HepG2 (cell line): ENCODE measurements around the gene TACC2. TPM values are rescaled to one million over a fixed set of nuclear protein-coding genes. Genes with fewer than 3 reads are reported as not detected.

Experiments
- CCDC6 ChIP-seq: sonication (generic); formaldehyde crosslinking; IDR thresholded peaks from 2 replicates; pipeline ENCODE4 v1.8.1; 2022; ENCODE audit warnings: mild to moderate bottlenecking, missing genetic modification reagents, moderate library complexity
- FLYWCH1 ChIP-seq: sonication (generic); formaldehyde crosslinking; IDR thresholded peaks from 2 replicates; pipeline ENCODE4 v1.8.1; 2023; ENCODE audit warnings: mild to moderate bottlenecking, missing genetic modification reagents
- GATAD1 ChIP-seq: IDR thresholded peaks from 2 replicates; pipeline ENCODE4 v1.6.1; 2016; ENCODE audit warnings: missing genetic modification reagents, missing compliant biosample characterization
- HIVEP1 ChIP-seq: sonication (generic); formaldehyde crosslinking; IDR thresholded peaks from 2 replicates; pipeline ENCODE4 v1.4.0; 2020; ENCODE audit warnings: mild to moderate bottlenecking, missing genetic modification reagents
- NR2F6 ChIP-seq, 2 experiments: IDR thresholded peaks; 2 replicates each; pipeline ENCODE4 v1.6.1; 2016; ENCODE audit warnings: antibody characterized with exemption in 1 of 2, mild to moderate bottlenecking in 1 of 2
- PHF21A ChIP-seq: sonication (generic); formaldehyde crosslinking; IDR thresholded peaks from 2 replicates; pipeline ENCODE4 v1.5.0; 2020; ENCODE audit warnings: mild to moderate bottlenecking, missing genetic modification reagents
- U2AF1 ChIP-seq: fragments of 200-400 bp; formaldehyde crosslinking; optimal IDR thresholded peaks from 2 replicates; pipeline ENCODE3; 2017; ENCODE audit warnings: mild to moderate bottlenecking, low read depth, low read length
- ZBTB8A ChIP-seq: sonication (generic); formaldehyde crosslinking; IDR thresholded peaks from 2 replicates; pipeline ENCODE4 v1.4.0; 2020; ENCODE audit warnings: mild to moderate bottlenecking, low read depth, missing genetic modification reagents, borderline replicate concordance
- ZC3H13 ChIP-seq: sonication (generic); formaldehyde crosslinking; IDR thresholded peaks from 2 replicates; pipeline ENCODE4 v1.8.1; 2023; ENCODE audit warnings: mild to moderate bottlenecking, missing genetic modification reagents, moderate library complexity
- ZNF367 ChIP-seq: sonication (generic); formaldehyde crosslinking; IDR thresholded peaks from 2 replicates; pipeline ENCODE4 v1.4.0; 2020; ENCODE audit warnings: missing genetic modification reagents, borderline replicate concordance
- ZNF543 ChIP-seq: sonication (generic); formaldehyde crosslinking; IDR thresholded peaks from 2 replicates; pipeline ENCODE4 v1.4.0; 2020; ENCODE audit warnings: mild to moderate bottlenecking, missing genetic modification reagents
- ZNF782 ChIP-seq: sonication (generic); formaldehyde crosslinking; IDR thresholded peaks from 2 replicates; pipeline ENCODE4 v1.4.0; 2020; ENCODE audit warnings: missing genetic modification reagents, mild to moderate bottlenecking, borderline replicate concordance
- ZNF841 ChIP-seq: sonication (generic); formaldehyde crosslinking; IDR thresholded peaks from 2 replicates; pipeline ENCODE4 v1.8.1; 2023; ENCODE audit warnings: missing genetic modification reagents, borderline replicate concordance
- polyA plus RNA-seq, 8 experiments: library from polyadenylated mRNA; depleted of rRNA in 3 of 8; stranded (reverse) in 7 of 8; unstranded in 1 of 8; fragments of >200 nt; fragmentation: Illumina TruSeq in 4 of 8; extraction: Trizol in 4 of 8; gene quantifications; 2 replicates each; pipeline versions ENCODE4 v1.2.1 to v1.2.3, GENCODE V29; 2011 to 2016; ENCODE audit warnings: low read depth in 4 of 8, missing spikeins in 1 of 8, mixed read lengths in 1 of 8; ENCODE audit not compliant: insufficient read depth in 1 of 8
- total RNA-seq, 5 experiments: library from RNA; depleted of rRNA; stranded (reverse); fragments of >200 nt; fragmentation: Illumina TruSeq; extraction: Trizol; gene quantifications; 2 replicates each; pipeline ENCODE4 v1.2.3, GENCODE V29; 2016; ENCODE audit warnings: low read depth in 1 of 5
- TF ChIP-seq, protein P1 (sequence below): fragments of 450-650 bp; IDR thresholded peaks from 2 replicates; pipeline ENCODE4 v1.6.1; 2016
- TF ChIP-seq, protein P2 (sequence below): sonication (generic); formaldehyde crosslinking; IDR thresholded peaks from 2 replicates; pipeline ENCODE4 v1.4.0; 2020; ENCODE audit warnings: missing genetic modification reagents
- TF ChIP-seq, protein P3 (sequence below): sonication (generic); formaldehyde crosslinking; IDR thresholded peaks from 2 replicates; pipeline ENCODE4 v1.5.0; 2020; ENCODE audit warnings: mild to moderate bottlenecking, missing genetic modification reagents, moderate library complexity
- TF ChIP-seq, protein P4 (sequence below): sonication (generic); formaldehyde crosslinking; IDR thresholded peaks from 2 replicates; pipeline ENCODE4 v1.4.0; 2020; ENCODE audit warnings: mild to moderate bottlenecking, low read depth, missing genetic modification reagents
- TF ChIP-seq, protein P5 (sequence below): sonication (generic); formaldehyde crosslinking; IDR thresholded peaks from 2 replicates; pipeline ENCODE4 v1.5.1; 2020; ENCODE audit warnings: mild to moderate bottlenecking, missing genetic modification reagents, moderate library complexity

Gene TACC2
- total and polyA plus RNA-seq, 2 of the 13 experiments (the other 11 are each of a cell fraction or from before 2014, with no cell fraction given), result 11.8 to 16.0 TPM

DNA sequence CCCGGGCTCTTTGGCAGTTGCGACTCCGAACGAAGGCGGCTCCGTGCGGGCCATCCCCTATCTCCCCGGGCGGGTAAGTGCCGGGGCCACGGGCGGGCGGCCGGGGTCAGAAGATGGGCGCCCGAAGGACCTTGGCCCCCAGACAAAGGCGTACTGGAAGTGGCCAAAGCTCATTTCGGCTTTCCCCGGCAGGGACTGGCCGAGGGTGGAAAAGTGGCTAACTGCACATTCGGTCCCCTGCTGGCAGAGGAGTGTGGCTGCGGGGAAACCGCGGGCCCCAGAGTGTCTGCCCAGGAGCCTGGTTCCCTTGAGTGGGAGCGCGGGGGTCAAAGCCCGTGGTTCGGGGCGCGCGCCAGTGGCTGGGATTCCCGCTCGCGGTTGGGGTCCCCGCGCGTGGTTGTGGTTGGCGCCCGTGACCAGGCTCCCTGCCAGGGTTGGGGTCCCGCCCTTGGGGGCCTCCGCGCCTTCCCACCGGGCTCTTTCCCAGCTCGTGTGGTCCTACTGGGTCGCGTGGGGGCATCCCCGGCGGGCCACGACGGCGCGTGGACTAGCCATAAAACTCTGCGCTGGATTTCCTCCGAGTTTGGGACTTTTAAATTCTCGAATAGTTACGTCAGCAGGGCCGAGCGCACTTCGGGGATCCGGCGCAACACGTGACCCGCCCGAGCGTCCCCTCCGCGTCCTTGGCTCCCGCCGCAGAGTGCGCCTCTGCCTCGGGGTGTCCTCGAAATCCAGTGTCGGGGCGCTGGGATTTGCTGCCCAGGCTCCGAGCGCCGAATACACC, 124.4 kb downstream of the TACC2 start (continued):
- TF ChIP-seq ZNF841 (CRISPR knock-in tag) (peak; percentile 67; the same call in 1 of the 2 replicates), GATAD1 (CRISPR knock-in tag) (peak; percentile 29), PHF21A (CRISPR knock-in tag) (peak; percentile 88), ZBTB8A (CRISPR knock-in tag) (peak; percentile 45; the same call in 1 of the 2 replicates), FLYWCH1 (CRISPR knock-in tag) (no peak), ZNF543 (CRISPR knock-in tag) (peak; percentile 92), ZNF782 (CRISPR knock-in tag) (peak; percentile 22; the same call in 1 of the 2 replicates), U2AF1 (peak; percentile 70), CCDC6 (CRISPR knock-in tag) (peak; percentile 55), ZC3H13 (peak; percentile 80; the same call in 1 of the 2 replicates), ZNF367 (CRISPR knock-in tag) (peak; percentile 81; the same call in 1 of the 2 replicates), NR2F6 (IDR thresholded peaks at IDR 0.05) (peak; percentile 19; the same call in 1 of the 2 replicates), NR2F6 (CRISPR knock-in tag; IDR thresholded peaks at IDR 0.05) (peak; percentile 42; the same call in 1 of the 2 replicates), HIVEP1 (CRISPR knock-in tag) (peak; percentile 81)
- TF ChIP-seq, protein P1, sequence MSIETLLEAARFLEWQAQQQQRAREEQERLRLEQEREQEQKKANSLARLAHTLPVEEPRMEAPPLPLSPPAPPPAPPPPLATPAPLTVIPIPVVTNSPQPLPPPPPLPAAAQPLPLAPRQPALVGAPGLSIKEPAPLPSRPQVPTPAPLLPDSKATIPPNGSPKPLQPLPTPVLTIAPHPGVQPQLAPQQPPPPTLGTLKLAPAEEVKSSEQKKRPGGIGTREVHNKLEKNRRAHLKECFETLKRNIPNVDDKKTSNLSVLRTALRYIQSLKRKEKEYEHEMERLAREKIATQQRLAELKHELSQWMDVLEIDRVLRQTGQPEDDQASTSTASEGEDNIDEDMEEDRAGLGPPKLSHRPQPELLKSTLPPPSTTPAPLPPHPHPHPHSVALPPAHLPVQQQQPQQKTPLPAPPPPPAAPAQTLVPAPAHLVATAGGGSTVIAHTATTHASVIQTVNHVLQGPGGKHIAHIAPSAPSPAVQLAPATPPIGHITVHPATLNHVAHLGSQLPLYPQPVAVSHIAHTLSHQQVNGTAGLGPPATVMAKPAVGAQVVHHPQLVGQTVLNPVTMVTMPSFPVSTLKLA, result no peak
- TF ChIP-seq, protein P2, sequence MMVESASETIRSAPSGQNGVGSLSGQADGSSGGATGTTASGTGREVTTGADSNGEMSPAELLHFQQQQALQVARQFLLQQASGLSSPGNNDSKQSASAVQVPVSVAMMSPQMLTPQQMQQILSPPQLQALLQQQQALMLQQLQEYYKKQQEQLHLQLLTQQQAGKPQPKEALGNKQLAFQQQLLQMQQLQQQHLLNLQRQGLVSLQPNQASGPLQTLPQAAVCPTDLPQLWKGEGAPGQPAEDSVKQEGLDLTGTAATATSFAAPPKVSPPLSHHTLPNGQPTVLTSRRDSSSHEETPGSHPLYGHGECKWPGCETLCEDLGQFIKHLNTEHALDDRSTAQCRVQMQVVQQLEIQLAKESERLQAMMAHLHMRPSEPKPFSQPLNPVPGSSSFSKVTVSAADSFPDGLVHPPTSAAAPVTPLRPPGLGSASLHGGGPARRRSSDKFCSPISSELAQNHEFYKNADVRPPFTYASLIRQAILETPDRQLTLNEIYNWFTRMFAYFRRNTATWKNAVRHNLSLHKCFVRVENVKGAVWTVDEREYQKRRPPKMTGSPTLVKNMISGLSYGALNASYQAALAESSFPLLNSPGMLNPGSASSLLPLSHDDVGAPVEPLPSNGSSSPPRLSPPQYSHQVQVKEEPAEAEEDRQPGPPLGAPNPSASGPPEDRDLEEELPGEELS (CRISPR knock-in tag), result 0 out of 2 replicates have a peak, but pooled peaks have one; percentile 10
- TF ChIP-seq, protein P3, sequence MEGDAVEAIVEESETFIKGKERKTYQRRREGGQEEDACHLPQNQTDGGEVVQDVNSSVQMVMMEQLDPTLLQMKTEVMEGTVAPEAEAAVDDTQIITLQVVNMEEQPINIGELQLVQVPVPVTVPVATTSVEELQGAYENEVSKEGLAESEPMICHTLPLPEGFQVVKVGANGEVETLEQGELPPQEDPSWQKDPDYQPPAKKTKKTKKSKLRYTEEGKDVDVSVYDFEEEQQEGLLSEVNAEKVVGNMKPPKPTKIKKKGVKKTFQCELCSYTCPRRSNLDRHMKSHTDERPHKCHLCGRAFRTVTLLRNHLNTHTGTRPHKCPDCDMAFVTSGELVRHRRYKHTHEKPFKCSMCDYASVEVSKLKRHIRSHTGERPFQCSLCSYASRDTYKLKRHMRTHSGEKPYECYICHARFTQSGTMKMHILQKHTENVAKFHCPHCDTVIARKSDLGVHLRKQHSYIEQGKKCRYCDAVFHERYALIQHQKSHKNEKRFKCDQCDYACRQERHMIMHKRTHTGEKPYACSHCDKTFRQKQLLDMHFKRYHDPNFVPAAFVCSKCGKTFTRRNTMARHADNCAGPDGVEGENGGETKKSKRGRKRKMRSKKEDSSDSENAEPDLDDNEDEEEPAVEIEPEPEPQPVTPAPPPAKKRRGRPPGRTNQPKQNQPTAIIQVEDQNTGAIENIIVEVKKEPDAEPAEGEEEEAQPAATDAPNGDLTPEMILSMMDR, result peak; percentile 68
- TF ChIP-seq, protein P4, sequence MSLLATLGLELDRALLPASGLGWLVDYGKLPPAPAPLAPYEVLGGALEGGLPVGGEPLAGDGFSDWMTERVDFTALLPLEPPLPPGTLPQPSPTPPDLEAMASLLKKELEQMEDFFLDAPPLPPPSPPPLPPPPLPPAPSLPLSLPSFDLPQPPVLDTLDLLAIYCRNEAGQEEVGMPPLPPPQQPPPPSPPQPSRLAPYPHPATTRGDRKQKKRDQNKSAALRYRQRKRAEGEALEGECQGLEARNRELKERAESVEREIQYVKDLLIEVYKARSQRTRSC (CRISPR knock-in tag), result no peak
- TF ChIP-seq, protein P5, sequence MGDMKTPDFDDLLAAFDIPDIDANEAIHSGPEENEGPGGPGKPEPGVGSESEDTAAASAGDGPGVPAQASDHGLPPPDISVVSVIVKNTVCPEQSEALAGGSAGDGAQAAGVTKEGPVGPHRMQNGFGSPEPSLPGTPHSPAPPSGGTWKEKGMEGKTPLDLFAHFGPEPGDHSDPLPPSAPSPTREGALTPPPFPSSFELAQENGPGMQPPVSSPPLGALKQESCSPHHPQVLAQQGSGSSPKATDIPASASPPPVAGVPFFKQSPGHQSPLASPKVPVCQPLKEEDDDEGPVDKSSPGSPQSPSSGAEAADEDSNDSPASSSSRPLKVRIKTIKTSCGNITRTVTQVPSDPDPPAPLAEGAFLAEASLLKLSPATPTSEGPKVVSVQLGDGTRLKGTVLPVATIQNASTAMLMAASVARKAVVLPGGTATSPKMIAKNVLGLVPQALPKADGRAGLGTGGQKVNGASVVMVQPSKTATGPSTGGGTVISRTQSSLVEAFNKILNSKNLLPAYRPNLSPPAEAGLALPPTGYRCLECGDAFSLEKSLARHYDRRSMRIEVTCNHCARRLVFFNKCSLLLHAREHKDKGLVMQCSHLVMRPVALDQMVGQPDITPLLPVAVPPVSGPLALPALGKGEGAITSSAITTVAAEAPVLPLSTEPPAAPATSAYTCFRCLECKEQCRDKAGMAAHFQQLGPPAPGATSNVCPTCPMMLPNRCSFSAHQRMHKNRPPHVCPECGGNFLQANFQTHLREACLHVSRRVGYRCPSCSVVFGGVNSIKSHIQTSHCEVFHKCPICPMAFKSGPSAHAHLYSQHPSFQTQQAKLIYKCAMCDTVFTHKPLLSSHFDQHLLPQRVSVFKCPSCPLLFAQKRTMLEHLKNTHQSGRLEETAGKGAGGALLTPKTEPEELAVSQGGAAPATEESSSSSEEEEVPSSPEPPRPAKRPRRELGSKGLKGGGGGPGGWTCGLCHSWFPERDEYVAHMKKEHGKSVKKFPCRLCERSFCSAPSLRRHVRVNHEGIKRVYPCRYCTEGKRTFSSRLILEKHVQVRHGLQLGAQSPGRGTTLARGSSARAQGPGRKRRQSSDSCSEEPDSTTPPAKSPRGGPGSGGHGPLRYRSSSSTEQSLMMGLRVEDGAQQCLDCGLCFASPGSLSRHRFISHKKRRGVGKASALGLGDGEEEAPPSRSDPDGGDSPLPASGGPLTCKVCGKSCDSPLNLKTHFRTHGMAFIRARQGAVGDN (CRISPR knock-in tag), result peak; percentile 83
